Measurements from ENCODE around the gene RPS29.

The RPS29 gene

GRCh38 chr14:49549446-49549845, 36.7 kb downstream of the RPS29 start:
- no peak for DNase-seq

GRCh38 chr14:49546766-49547165, 39.4 kb downstream of the RPS29 start:
- no peak for DNase-seq

GRCh38 chr14:49545716-49546115, 40.5 kb downstream of the RPS29 start:
- no peak for DNase-seq

GRCh38 chr14:49545071-49545470, 41.1 kb downstream of the RPS29 start:
- no peak for DNase-seq

- no peak for DNase-seq
Measured at GRCh38 chr14:49541049-49541448, 45.1 kb downstream of the RPS29 start.

- DNase-seq, result no peak
Measured at GRCh38 chr14:49538852-49539251, 47.3 kb downstream of the RPS29 start.
